GM12878 (cell line): ENCODE results near the gene RAB2B. TPM values are rescaled to one million over a fixed set of nuclear protein-coding genes. Genes with fewer than 3 reads are reported as not detected.
A peak's percentile ranks its signal among the peaks of the same experiment; 100 is the strongest.

Experiments
- ATAC-seq: fragments of 200-7000 bp; cut with Tn5 transposase; 3 replicates; pipeline ENCODE4 v1.9.1; 2020; ENCODE audit warnings: mild to moderate bottlenecking, moderate library complexity
- BruUV-seq: library from RNA; stranded (reverse); fragments of 400-500 nt; replicated peaks from 2 replicates; lab custom pipeline; 2021; lab: Mats Ljungman, UMichigan
- CTCF ChIA-PET: fragments of 300-600 bp; sonication (Branson Sonifier 250); formaldehyde crosslinking; extraction: SDS; loops from one replicate; lab custom pipeline; 2021; ENCODE audit warnings: inconsistent platforms; lab: Yijun Ruan, JAX
- POLR2A ChIA-PET: fragments of 350-600 bp; formaldehyde crosslinking; extraction: SDS; loops from one replicate; lab custom pipeline; 2021; ENCODE audit warnings: inconsistent platforms; lab: Charles Lee
- RAD21 ChIA-PET: fragments of 300-600 bp; sonication (Branson Sonifier 250); formaldehyde crosslinking; loops from one replicate; lab custom pipeline; 2023; ENCODE audit warnings: antibody characterized with exemption; ENCODE audit not compliant: unreplicated experiment; lab: Charles Lee
- SMC1A ChIA-PET: fragments of 300-600 bp; sonication (Branson Sonifier 250); formaldehyde crosslinking; loops from one replicate; lab custom pipeline; 2023; ENCODE audit not compliant: unreplicated experiment, uncharacterized antibody; lab: Charles Lee
- DNase-seq: peaks from one replicate; pipeline ENCODE4 v3.0.0-alpha.2; 2011; ENCODE audit warnings: low read depth, low spot score
- FAIRE-seq: peaks from 3 replicates; lab custom pipeline; 2011; peaks lifted over from hg19 to GRCh38; lab: Jason Lieb, UNC
- H2AFZ ChIP-seq: 2 replicates; pipeline ENCODE4 v1.6.0; 2011; ENCODE audit warnings: low read depth, low read length, control low read depth; ENCODE audit not compliant: control insufficient read depth
- H3K27ac ChIP-seq: 2 replicates; pipeline ENCODE4 v1.5.1; 2011; ENCODE audit warnings: control low read depth; ENCODE audit not compliant: control insufficient read depth, insufficient read depth
- H3K27me3 ChIP-seq, 2 experiments: replicated peaks in 1 of 2; 2 replicates each; pipeline versions ENCODE4 v1.6.0 to v1.6.1; 2011; ENCODE audit warnings: low read length in 1 of 2; ENCODE audit not compliant: control insufficient read depth in 2 of 2, insufficient read depth in 2 of 2
- H3K36me3 ChIP-seq, 2 experiments: 2 replicates each; pipeline ENCODE4 v1.5.1; 2011; ENCODE audit warnings: low read length in 1 of 2; ENCODE audit not compliant: control insufficient read depth in 2 of 2, insufficient read depth in 2 of 2
- H3K4me1 ChIP-seq: 2 replicates; pipeline ENCODE4 v1.6.1; 2011; ENCODE audit warnings: mild to moderate bottlenecking, low read length, moderate library complexity, mixed read lengths; ENCODE audit not compliant: control insufficient read depth, insufficient read depth
- H3K4me2 ChIP-seq: 2 replicates; pipeline ENCODE4 v1.6.0; 2011; ENCODE audit warnings: control low read depth; ENCODE audit not compliant: control insufficient read depth, insufficient read depth
- H3K4me3 ChIP-seq: fragments of 200-600 bp; sonication (generic); 2 replicates; pipeline ENCODE4 v1.5.1; 2016
- H3K79me2 ChIP-seq: 2 replicates; pipeline ENCODE4 v1.6.0; 2011; ENCODE audit warnings: low read length; ENCODE audit not compliant: control insufficient read depth, insufficient read depth
- H3K9ac ChIP-seq: 2 replicates; pipeline ENCODE4 v1.8.0; 2011; ENCODE audit warnings: low read length, control low read depth, mixed read lengths; ENCODE audit not compliant: control insufficient read depth, insufficient read depth
- H3K9me3 ChIP-seq: replicated peaks from 3 replicates; pipeline ENCODE4 v1.5.1; 2011; ENCODE audit warnings: mild to moderate bottlenecking, low read length; ENCODE audit not compliant: control insufficient read depth, insufficient read depth
- H4K20me1 ChIP-seq: 2 replicates; pipeline ENCODE4 v1.6.0; 2011; ENCODE audit not compliant: control insufficient read depth, insufficient read depth
- ATF7 ChIP-seq: fragments of 450-650 bp; IDR thresholded peaks from 2 replicates; pipeline ENCODE4 v1.6.1; 2016; ENCODE audit warnings: low read depth, mild to moderate bottlenecking
- BHLHE40 ChIP-seq, 2 experiments: fragments of 450-650 bp in 1 of 2; IDR thresholded peaks; 2 replicates each; pipeline ENCODE4 v1.6.1; 2011 to 2017; ENCODE audit warnings: low read depth in 2 of 2, borderline replicate concordance in 1 of 2, improper control_type of control experiment in 1 of 2, low read length in 1 of 2, mild to moderate bottlenecking in 1 of 2
- BMI1 ChIP-seq: fragments of 450-650 bp; IDR thresholded peaks from 2 replicates; pipeline ENCODE4 v1.6.1; 2016; ENCODE audit warnings: mild to moderate bottlenecking, moderate library complexity, borderline replicate concordance
- CHD2 ChIP-seq: IDR thresholded peaks from 2 replicates; pipeline ENCODE4 v1.6.1; 2011; ENCODE audit warnings: low read depth, low read length, improper control_type of control experiment, borderline replicate concordance
- EGR1 ChIP-seq, 2 experiments: IDR thresholded peaks; 1 replicate in 1 of 2; 2 replicates in 1 of 2; pipeline ENCODE4 v1.6.1; 2011 to 2012; ENCODE audit warnings: low read depth in 2 of 2, low read length in 2 of 2, borderline replicate concordance in 1 of 2, mild to moderate bottlenecking in 1 of 2, moderate library complexity in 1 of 2
- FOXK2 ChIP-seq: fragments of 450-650 bp; IDR thresholded peaks from 2 replicates; pipeline ENCODE4 v1.6.1; 2017; ENCODE audit warnings: mild to moderate bottlenecking, moderate library complexity
- HDGF ChIP-seq: fragments of 450-650 bp; IDR thresholded peaks from 2 replicates; pipeline ENCODE4 v1.6.1; 2016; ENCODE audit warnings: antibody characterized with exemption
- IKZF1 ChIP-seq: fragments of 450-650 bp; conservative IDR thresholded peaks from 2 replicates; pipeline ENCODE4 v1.6.1; 2017; ENCODE audit warnings: antibody characterized with exemption, mild to moderate bottlenecking
- IKZF2 ChIP-seq, 2 experiments: fragments of 450-650 bp; IDR thresholded peaks; 2 replicates each; pipeline ENCODE4 v1.6.1; 2017; ENCODE audit warnings: mild to moderate bottlenecking in 2 of 2, moderate library complexity in 2 of 2
- MEF2B ChIP-seq: fragments of 450-650 bp; IDR thresholded peaks from 2 replicates; pipeline ENCODE4 v1.6.1; 2018; ENCODE audit warnings: mild to moderate bottlenecking, moderate library complexity; ENCODE audit not compliant: partially characterized antibody, poor library complexity, severe bottlenecking
- MLLT1 ChIP-seq: fragments of 450-650 bp; IDR thresholded peaks from 2 replicates; pipeline ENCODE4 v1.6.1; 2016; ENCODE audit warnings: mild to moderate bottlenecking
- NBN ChIP-seq: fragments of 450-650 bp; IDR thresholded peaks from 2 replicates; pipeline ENCODE4 v1.6.1; 2016
- POLR2A ChIP-seq: IDR thresholded peaks from 2 replicates; pipeline ENCODE4 v1.6.1; 2011; ENCODE audit warnings: low read depth, mild to moderate bottlenecking, low read length
- RAD51 ChIP-seq: fragments of 450-650 bp; IDR thresholded peaks from 2 replicates; pipeline ENCODE4 v1.6.1; 2016; ENCODE audit warnings: moderate library complexity, mild to moderate bottlenecking, inconsistent platforms
- RELB ChIP-seq: fragments of 450-650 bp; IDR thresholded peaks from 2 replicates; pipeline ENCODE4 v1.6.1; 2017; ENCODE audit warnings: low read depth, mild to moderate bottlenecking, moderate library complexity
- ZBTB4 ChIP-seq: fragments of 450-650 bp; formaldehyde crosslinking; IDR thresholded peaks from 2 replicates; pipeline ENCODE4 v1.4.0; 2022; ENCODE audit warnings: mild to moderate bottlenecking, moderate library complexity
- ZNF24 ChIP-seq: fragments of 450-650 bp; IDR thresholded peaks from 2 replicates; pipeline ENCODE4 v1.6.1; 2017; ENCODE audit warnings: antibody characterized with exemption, mild to moderate bottlenecking
- WGBS: methylation state at CpG from one replicate; pipeline ENCODE4 v1.1.6; 2016; ENCODE audit warnings: low lambda C conversion rate; ENCODE audit not compliant: insufficient replicate concordance, insufficient coverage; ENCODE audit errors: missing lambda C conversion rate; 5-methylcytosine and 5-hydroxymethylcytosine counted together
- in situ Hi-C: fragments of 300-500 bp; cut with MboI; formaldehyde crosslinking; loops from 9 replicates; pipeline ENCODE4 v1.14.3; 2018; ENCODE audit warnings: mixed read lengths
- intact Hi-C: fragments of 100-400 bp; cut with micrococcal nuclease; formaldehyde crosslinking; loops from one replicate; pipeline ENCODE4 v1.14.2; 2022; ENCODE audit not compliant: unreplicated experiment
- polyA plus RNA-seq, 11 experiments: library from polyadenylated mRNA; depleted of rRNA in 4 of 11; unstranded in 6 of 11; stranded (reverse) in 5 of 11; fragments of >200 nt; fragmentation: Nextera tagmentation in 4 of 11; fragmentation: Illumina TruSeq in 1 of 11; extraction: Ambion mirVana in 4 of 11; extraction: Trizol in 1 of 11; gene quantifications; 1 replicate in 1 of 11; 2 replicates in 10 of 11; pipeline versions ENCODE4 v1.2.1 to v1.2.3, GENCODE V29; 2011 to 2016; ENCODE audit warnings: inconsistent platforms in 2 of 11, missing spikeins in 2 of 11, low read depth in 1 of 11
- total RNA-seq, 4 experiments: library from RNA; depleted of rRNA in 3 of 4; stranded (reverse); fragments of >200 nt in 3 of 4; fragmentation: Illumina TruSeq in 1 of 4; extraction: Trizol in 1 of 4; gene quantifications; 2 replicates each; pipeline versions ENCODE4 v1.2.1 to v1.2.3, GENCODE V29; 2013 to 2021

Gene RAB2B
- total and polyA plus RNA-seq, 10 of the 15 experiments (the other 5 are each of a cell fraction or from before 2014, with no cell fraction given): 5.6 to 45.1 (median 12.5) TPM

GRCh38 chr14:21525962-21526671 lies 49.4 kb upstream of the RAB2B start, which contains the start of gene SALL2:
Gene SALL2, minus strand, starts transcription at chr14:21526346. Its CDS starts 219 bp downstream, at chr14:21526127.
- Histone ChIP-seq H3K4me3 (peak within 1 kb of the TSS; percentile 73), H3K36me3 (no peaks in the 10 kb centered on the region), H3K4me2 (peak within 1 kb of the TSS; percentile 79), H3K79me2 (no peaks in the 10 kb centered on the region), H3K9ac (peak within 1 kb of the TSS; percentile 56), H3K9me3 (no peaks in the 10 kb centered on the region), H3K4me1 (peaks cover 12% of the 10 kb centered on the region), H4K20me1 (no peaks in the 10 kb centered on the region), H2AFZ (peak within 1 kb of the TSS; percentile 84), H3K27me3 (no peaks in the 10 kb centered on the region), H3K27ac (peak within 1 kb of the TSS; percentile 31; the same call in 1 of the 2 replicates)
- ChIA-PET POLR2A (interaction anchor here (1.0 to 4.0 kb wide), 9 partner anchors 12 to 143 kb away, joined by 3 to 35 read pairs (median 5); partner anchors contain the start of genes METTL3, RAB2B and TOX4), SMC1A (interaction anchor here (0.8 to 4.9 kb wide), 9 partner anchors 9 to 77 kb away, joined by 3 to 48 read pairs (median 6); partner anchors contain the start of gene METTL3), RAD21 (interaction anchor here (0.6 to 4.1 kb wide), 15 partner anchors 10 to 217 kb away, joined by 3 to 52 read pairs (median 5); partner anchors contain the start of gene METTL3), CTCF (interaction anchor here (0.6 to 2.9 kb wide), 13 partner anchors 9 to 423 kb away, joined by 3 to 29 read pairs (median 4); partner anchors contain the start of gene METTL3)
- no TSS peak for BruUV-seq
- in situ Hi-C loops (no loop called here), intact Hi-C loops (no loop called here)
- TF ChIP-seq MEF2B: peak; percentile 19
- peak; percentile 46; the same call in 1 of the 2 replicates for TF ChIP-seq ATF7
- peak; percentile 53 for TF ChIP-seq POLR2A
- no peak for TF ChIP-seq ZBTB4 (CRISPR knock-in tag)
- TF ChIP-seq BHLHE40 (IDR thresholded peaks at IDR 0.05; ENCODE audit: borderline replicate concordance in 1 of 2, low read depth in 2 of 2, low read length in 1 of 2): peak in 1 of 2 experiments; percentile 28; a peak in 1 of 4 replicates
- peak; percentile 56; the same call in 1 of the 2 replicates for TF ChIP-seq NBN
- TF ChIP-seq CHD2: peak; percentile 54
- TF ChIP-seq FOXK2: peak; percentile 81
- peak; percentile 53; the same call in 1 of the 2 replicates for TF ChIP-seq IKZF1
- no peak for TF ChIP-seq RAD51
- peak; percentile 14; the same call in 1 of the 2 replicates for TF ChIP-seq RELB
- TF ChIP-seq IKZF2 (IDR thresholded peaks at IDR 0.05): peak; percentile 33 to 59; a peak in 3 of 4 replicates
- TF ChIP-seq BMI1: no peak
- TF ChIP-seq ZNF24: no peak
- TF ChIP-seq HDGF: 0 out of 2 replicates have a peak, but pooled peaks have one; percentile 59
- no peak for TF ChIP-seq MLLT1
- peak in 1 of 2 experiments; percentile 96; a peak in 2 of 3 replicates for TF ChIP-seq EGR1 (IDR thresholded peaks at IDR 0.05; ENCODE audit: borderline replicate concordance in 1 of 2, low read depth in 2 of 2, low read length in 2 of 2)
- FAIRE-seq: no peak
- peak; percentile 21 for DNase-seq
- peak; percentile 86 for ATAC-seq
- 1% methylated on average over 24 of the region's 43 CpGs for WGBS
